Measurements from ENCODE around the gene NEB. TPM values are rescaled to one million over a fixed set of nuclear protein-coding genes. Genes with fewer than 3 reads are reported as not detected.

The NEB gene
- polyA plus RNA-seq, 1 experiment: 0.14 TPM

GRCh38 chr2:151658081-151658480 lies 76.2 kb downstream of the NEB start:
- Histone ChIP-seq H3K9me3 (ENCODE audit: control insufficient read depth, insufficient read depth, low read length) (no peaks in the 10 kb centered on the region), H3K27ac (ENCODE audit: low read depth, low read length) (no peak overlapping the region), H3K4me3 (ENCODE audit: low read depth, low read length) (no peak overlapping the region), H3K27me3 (ENCODE audit: control insufficient read depth, insufficient read depth, low read length) (no peaks in the 10 kb centered on the region)
- ChIA-PET CTCF (no interaction called here), POLR2A (no interaction called here)
- TF ChIP-seq CTCF (IDR thresholded peaks at IDR 0.05; ENCODE audit: low read depth, low read length): no peak
- DNase-seq (ENCODE audit: low read depth, low spot score): no peak

GRCh38 chr2:151657667-151658076 lies 76.6 kb downstream of the NEB start:
- Histone ChIP-seq H3K4me3 (ENCODE audit: low read depth, low read length) (no peak overlapping the region), H3K27me3 (ENCODE audit: control insufficient read depth, insufficient read depth, low read length) (no peaks in the 10 kb centered on the region), H3K9me3 (ENCODE audit: control insufficient read depth, insufficient read depth, low read length) (no peaks in the 10 kb centered on the region), H3K27ac (ENCODE audit: low read depth, low read length) (no peak overlapping the region)
- DNase-seq (ENCODE audit: low read depth, low spot score): no peak
- ChIA-PET CTCF (no interaction called here), POLR2A (no interaction called here)
- no peak for TF ChIP-seq CTCF (IDR thresholded peaks at IDR 0.05; ENCODE audit: low read depth, low read length)

- Histone ChIP-seq H3K27me3 (ENCODE audit: control insufficient read depth, insufficient read depth, low read length) (no peaks in the 10 kb centered on the region), H3K4me3 (ENCODE audit: low read depth, low read length) (no peak overlapping the region), H3K27ac (ENCODE audit: low read depth, low read length) (no peak overlapping the region), H3K9me3 (ENCODE audit: control insufficient read depth, insufficient read depth, low read length) (no peaks in the 10 kb centered on the region)
- ChIA-PET CTCF (no interaction called here), POLR2A (no interaction called here)
- no peak for DNase-seq (ENCODE audit: low read depth, low spot score)
- no peak for TF ChIP-seq CTCF (IDR thresholded peaks at IDR 0.05; ENCODE audit: low read depth, low read length)
Observed at GRCh38 chr2:151655663-151656398, 78.4 kb downstream of the NEB start.

GRCh38 chr2:151654891-151655290 lies 79.4 kb downstream of the NEB start:
- ChIA-PET POLR2A (no interaction called here), CTCF (no interaction called here)
- H3K27ac ChIP-seq (ENCODE audit: low read depth, low read length): no peak overlapping the region
- H3K4me3 ChIP-seq (ENCODE audit: low read depth, low read length): no peak overlapping the region
- H3K9me3 ChIP-seq (ENCODE audit: control insufficient read depth, insufficient read depth, low read length): no peaks in the 10 kb centered on the region
- no peak for TF ChIP-seq CTCF (IDR thresholded peaks at IDR 0.05; ENCODE audit: low read depth, low read length)
- DNase-seq (ENCODE audit: low read depth, low spot score): no peak
- no peaks in the 10 kb centered on the region for H3K27me3 ChIP-seq (ENCODE audit: control insufficient read depth, insufficient read depth, low read length)

- no peaks in the 10 kb centered on the region for H3K9me3 ChIP-seq (ENCODE audit: control insufficient read depth, insufficient read depth, low read length)
- ChIA-PET POLR2A (no interaction called here), CTCF (interaction anchor here (0.6 kb wide), 1 partner anchor 74 kb away, joined by 3 read pairs; no protein-coding TSS in a partner anchor)
- no peaks in the 10 kb centered on the region for H3K27me3 ChIP-seq (ENCODE audit: control insufficient read depth, insufficient read depth, low read length)
- no peak overlapping the region for H3K27ac ChIP-seq (ENCODE audit: low read depth, low read length)
- TF ChIP-seq CTCF (IDR thresholded peaks at IDR 0.05; ENCODE audit: low read depth, low read length): no peak
- no peak for DNase-seq (ENCODE audit: low read depth, low spot score)
- H3K4me3 ChIP-seq (ENCODE audit: low read depth, low read length): no peak overlapping the region
Observed at GRCh38 chr2:151654085-151654484, 80.2 kb downstream of the NEB start.

Measured in AG04450 (cell line).